ENCODE measurements around the gene CYB5R2.
"Not testable (repeated sequence)": the region's sequence is repeated elsewhere in the genome, so short reads cannot be mapped to it uniquely, and the experiment has no call there.

The CYB5R2 gene

GRCh38 chr11:7668464-7668863 is 4.8 kb downstream of the CYB5R2 start:
- no peak for DNase-seq

- DNase-seq: no peak
These were observed 5.8 kb downstream of the CYB5R2 start for GRCh38 chr11:7667460-7667859.

- DNase-seq: no peak
These were observed 6.9 kb downstream of the CYB5R2 start for GRCh38 chr11:7666292-7666866.

GRCh38 chr11:7665473-7666291 is 7.6 kb downstream of the CYB5R2 start:
- DNase-seq: peak; percentile 75 to 84

GRCh38 chr11:7664867-7665266 is 8.4 kb downstream of the CYB5R2 start:
- DNase-seq: no peak

- not testable (repeated sequence) for DNase-seq
These were observed 9.8 kb downstream of the CYB5R2 start for GRCh38 chr11:7663531-7663930.

- DNase-seq: no peak
These were observed 15.8 kb downstream of the CYB5R2 start for GRCh38 chr11:7657306-7658025.

GRCh38 chr11:7656704-7657103 is 16.6 kb downstream of the CYB5R2 start:
- no peak for DNase-seq

GRCh38 chr11:7655253-7656217 is 17.8 kb downstream of the CYB5R2 start:
- no peak for DNase-seq

- no peak for DNase-seq
These were observed 19.1 kb downstream of the CYB5R2 start for GRCh38 chr11:7654195-7654705.

GRCh38 chr11:7651700-7652099 is 21.6 kb downstream of the CYB5R2 start:
- DNase-seq: no peak

GRCh38 chr11:7651140-7651551 is 22.2 kb downstream of the CYB5R2 start:
- DNase-seq: no peak

GRCh38 chr11:7648264-7648663 is 25.0 kb downstream of the CYB5R2 start:
- DNase-seq: no peak

- DNase-seq: no peak
These were observed 26.4 kb downstream of the CYB5R2 start for GRCh38 chr11:7646866-7647265.

- DNase-seq: no peak
These were observed 28.1 kb downstream of the CYB5R2 start for GRCh38 chr11:7645206-7645605.

GRCh38 chr11:7643314-7643713 is 30.0 kb downstream of the CYB5R2 start:
- DNase-seq: no peak

- DNase-seq: no peak
These were observed 30.6 kb downstream of the CYB5R2 start for GRCh38 chr11:7642747-7643146.

GRCh38 chr11:7640816-7641215 is 32.5 kb downstream of the CYB5R2 start:
- no peak for DNase-seq

GRCh38 chr11:7639643-7640025 is 33.7 kb downstream of the CYB5R2 start:
- DNase-seq: no peak

GRCh38 chr11:7638710-7639642 is 34.3 kb downstream of the CYB5R2 start:
- no peak for DNase-seq

GRCh38 chr11:7637447-7638157 is 35.7 kb downstream of the CYB5R2 start:
- no peak for DNase-seq

Data from stimulated activated CD4-positive, alpha-beta T cell treated with anti-CD3 and anti-CD28 coated beads, Interleukin-2, amount 100 ng/mL, for 24 hours (primary cell).